HFF-Myc (cell line): Measurements from ENCODE around the gene TREML2.

ENCODE experiments used
- DNase-seq: peaks from one replicate; pipeline ENCODE4 v3.0.0-alpha.2; 2011; ENCODE audit warnings: low read depth; ENCODE audit errors: extremely low read depth
- H3K4me3 ChIP-seq: replicated peaks from 2 replicates; pipeline ENCODE4 v1.5.1; 2011; ENCODE audit warnings: low read depth, mild to moderate bottlenecking, control low read depth, low read length
- CTCF ChIP-seq: IDR thresholded peaks from 2 replicates; pipeline ENCODE4 v1.5.1; 2012; ENCODE audit warnings: mild to moderate bottlenecking, low read depth, low read length, control low read depth; ENCODE audit errors: missing control alignments

The TREML2 gene

GRCh38 chr6:41209547-41210320, 8.8 kb upstream of the TREML2 start:
- no peak for TF ChIP-seq CTCF
- DNase-seq, result no peak
- no peak overlapping the region for H3K4me3 ChIP-seq

- no peak for TF ChIP-seq CTCF
- no peak for DNase-seq
- H3K4me3 ChIP-seq, result no peak overlapping the region
These were observed 7.6 kb upstream of the TREML2 start for GRCh38 chr6:41208439-41209106.

- TF ChIP-seq CTCF, result no peak
- H3K4me3 ChIP-seq, result no peak overlapping the region
- DNase-seq, result no peak
These were observed 3.2 kb upstream of the TREML2 start for GRCh38 chr6:41204156-41204555.

DNA sequence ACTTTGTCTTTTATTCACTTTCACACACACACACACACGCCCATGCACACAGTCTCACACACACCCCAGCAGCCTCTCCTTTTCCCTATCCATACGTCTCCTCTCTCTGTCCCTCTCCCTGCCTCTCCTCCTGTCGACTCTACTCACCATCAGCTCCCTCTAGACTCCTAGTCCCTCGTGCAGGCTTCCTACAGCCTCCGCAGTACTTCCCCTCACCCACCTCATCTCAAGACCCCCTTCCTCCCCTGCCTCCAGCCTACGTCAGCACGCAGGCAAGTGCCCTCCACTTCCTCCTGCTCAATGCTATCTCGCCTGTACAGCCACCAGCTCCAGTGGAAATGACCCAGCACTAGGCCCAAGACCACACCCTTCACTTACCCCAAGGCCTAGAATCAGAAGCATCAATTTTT, 820 bp upstream of the TREML2 start:
- no peak for DNase-seq
- no peak for TF ChIP-seq CTCF
- no peak overlapping the region for H3K4me3 ChIP-seq

GRCh38 chr6:41200296-41200900, 551 bp downstream of the TREML2 start:
- no peak for TF ChIP-seq CTCF
- H3K4me3 ChIP-seq, result no peak overlapping the region
- no peak for DNase-seq

DNA sequence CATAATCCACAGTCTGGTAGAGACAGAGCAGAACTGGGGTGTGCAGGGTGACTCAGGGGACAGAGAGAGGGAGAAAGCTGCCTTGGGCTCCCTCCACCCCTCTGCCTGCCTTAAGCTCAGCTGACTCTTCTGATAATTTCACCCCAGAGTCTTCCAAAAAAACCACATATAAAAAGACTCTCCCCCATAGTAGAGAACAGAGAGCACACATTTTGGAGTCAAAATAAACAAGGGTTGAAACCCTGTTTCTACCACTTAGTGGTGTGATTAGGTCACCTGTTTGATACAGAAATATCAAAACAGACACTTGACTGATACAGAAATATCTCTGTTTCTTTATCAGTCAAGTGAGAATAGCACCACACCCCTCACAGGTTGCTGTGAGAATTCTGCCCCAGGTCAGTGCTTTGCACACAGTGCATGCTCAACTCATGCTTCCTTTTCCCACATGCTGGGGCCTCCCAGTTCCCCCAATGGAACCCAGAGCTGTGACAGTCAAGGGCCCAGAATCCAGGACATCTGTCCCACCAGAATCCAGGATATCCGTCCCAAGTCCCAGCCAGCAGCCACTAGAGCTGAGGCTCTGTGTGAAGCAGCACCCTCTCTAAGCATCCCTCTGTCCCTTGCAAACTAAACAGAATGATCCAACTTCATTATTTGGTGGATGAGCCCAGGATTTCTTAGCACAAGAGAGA, 1.2 kb downstream of the TREML2 start:
- no peak overlapping the region for H3K4me3 ChIP-seq
- DNase-seq, result no peak
- no peak for TF ChIP-seq CTCF
